OCI-LY1 (cell line): ENCODE results near the gene XPO4.
"Not testable (repeated sequence)": the region's sequence is repeated elsewhere in the genome, so short reads cannot be mapped to it uniquely, and the experiment has no call there.

Source experiments
- H2AFZ ChIP-seq: fragments of 200-600 bp; sonication (generic), shearing (Covaris generic); 2 replicates; pipeline ENCODE4 v1.6.0; 2014; ENCODE audit warnings: antibody characterized with exemption, mild to moderate bottlenecking, low read length
- H3F3A ChIP-seq: fragments of 200-600 bp; sonication (generic), shearing (Covaris generic); 2 replicates; pipeline ENCODE4 v1.6.0; 2014; ENCODE audit warnings: mild to moderate bottlenecking, antibody characterized with exemption, low read length, moderate library complexity; ENCODE audit not compliant: insufficient read depth
- H3K27ac ChIP-seq: fragments of 200-600 bp; sonication (generic); 2 replicates; pipeline ENCODE4 v1.5.1; 2014; ENCODE audit warnings: low read length, mixed run types, mild to moderate bottlenecking, low read depth; ENCODE audit not compliant: poor library complexity, severe bottlenecking
- H3K27me3 ChIP-seq: fragments of 200-600 bp; sonication (generic); 2 replicates; pipeline ENCODE4 v1.6.0; 2014; ENCODE audit warnings: antibody characterized with exemption, mild to moderate bottlenecking, low read length, moderate library complexity; ENCODE audit not compliant: insufficient read depth
- H3K36me3 ChIP-seq: fragments of 200-600 bp; sonication (generic); 2 replicates; pipeline ENCODE4 v1.6.1; 2014; ENCODE audit warnings: mild to moderate bottlenecking, antibody characterized with exemption, low read length, moderate library complexity, mixed read lengths; ENCODE audit not compliant: insufficient read depth
- H3K4me1 ChIP-seq: fragments of 200-600 bp; sonication (generic); 2 replicates; pipeline ENCODE4 v1.5.1; 2014; ENCODE audit warnings: mild to moderate bottlenecking, low read length, moderate library complexity; ENCODE audit not compliant: insufficient read depth, severe bottlenecking
- H3K4me2 ChIP-seq: fragments of 200-600 bp; sonication (generic), shearing (Covaris generic); 2 replicates; pipeline ENCODE4 v1.6.1; 2014; ENCODE audit warnings: low read length
- H3K4me3 ChIP-seq: fragments of 200-600 bp; sonication (generic); 2 replicates; pipeline ENCODE4 v1.5.1; 2014; ENCODE audit warnings: low read length, low read depth, mild to moderate bottlenecking, mixed read lengths; ENCODE audit not compliant: poor library complexity, severe bottlenecking
- H3K79me2 ChIP-seq: fragments of 200-600 bp; shearing (Covaris generic); 2 replicates; pipeline ENCODE4 v1.6.1; 2016; ENCODE audit warnings: mixed run types, low read length, mixed read lengths; ENCODE audit not compliant: insufficient read depth
- H3K9ac ChIP-seq: fragments of 200-600 bp; sonication (generic), shearing (Covaris generic); 2 replicates; pipeline ENCODE4 v1.6.1; 2014; ENCODE audit warnings: mild to moderate bottlenecking, low read length, mixed read lengths
- H3K9me2 ChIP-seq: fragments of 200-600 bp; sonication (generic), shearing (Covaris generic); 2 replicates; pipeline ENCODE4 v1.6.1; 2014; ENCODE audit warnings: low read depth, mild to moderate bottlenecking, low read length, mixed read lengths
- H3K9me3 ChIP-seq: fragments of 200-600 bp; shearing (Covaris generic); 2 replicates; pipeline ENCODE4 v1.6.1; 2014; ENCODE audit warnings: low read length, mixed read lengths
- H4K20me1 ChIP-seq: fragments of 200-600 bp; sonication (generic), shearing (Covaris generic); 2 replicates; pipeline ENCODE4 v1.6.0; 2016; ENCODE audit warnings: mild to moderate bottlenecking, low read length; ENCODE audit not compliant: insufficient read depth
- EZH2 ChIP-seq: fragments of 200-600 bp; sonication (generic), shearing (Covaris generic); IDR thresholded peaks from 2 replicates; pipeline ENCODE4 v1.8.0; 2017; ENCODE audit warnings: borderline replicate concordance, mixed run types, mild to moderate bottlenecking, antibody characterized with exemption, low read length, moderate library complexity, mixed read lengths
- TF ChIP-seq, protein P1 (sequence below): fragments of 200-600 bp; sonication (generic), shearing (Covaris generic); IDR thresholded peaks from 2 replicates; pipeline ENCODE4 v1.5.1; 2017; ENCODE audit warnings: mild to moderate bottlenecking, antibody characterized with exemption, low read length, moderate library complexity, mixed read lengths

XPO4 gene

DNA sequence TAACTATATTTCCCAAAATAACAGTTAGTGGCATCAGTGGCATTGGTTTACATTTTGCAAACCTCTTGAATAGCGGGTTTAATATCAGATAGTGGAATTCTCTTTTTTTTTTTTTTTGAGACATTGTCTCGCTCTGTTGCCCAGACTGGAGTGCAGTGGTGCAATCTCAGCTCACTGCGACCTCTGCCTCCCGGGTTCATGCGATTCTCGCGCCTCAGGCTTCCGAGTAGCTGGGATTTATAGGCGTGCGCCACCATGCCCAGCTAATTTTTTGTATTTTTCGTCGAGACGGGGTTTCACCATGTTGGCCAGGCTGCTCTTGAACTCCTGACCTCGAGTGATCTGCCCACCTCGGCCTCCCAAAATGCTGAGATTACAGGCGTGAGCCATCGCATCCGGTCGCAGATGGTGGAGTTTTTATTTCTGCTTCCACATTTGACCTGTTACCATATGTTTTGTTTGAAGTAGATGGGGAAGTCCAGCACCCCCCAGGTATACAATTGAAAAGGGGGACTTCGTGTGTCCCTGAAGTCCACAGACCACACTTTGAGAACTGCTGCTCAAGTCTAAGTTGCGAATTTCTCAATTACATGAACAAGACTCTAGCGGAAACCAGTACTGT lies 40.5 kb upstream of the XPO4 start:
- Histone ChIP-seq H3F3A (no peaks in the 10 kb centered on the region), H3K79me2 (no peaks in the 10 kb centered on the region), H3K4me3 (no peak overlapping the region), H3K4me2 (no peak overlapping the region), H3K27me3 (no peaks in the 10 kb centered on the region), H3K9me3 (no peaks in the 10 kb centered on the region), H3K4me1 (no peaks in the 10 kb centered on the region), H3K9me2 (no peaks in the 10 kb centered on the region), H3K36me3 (no peaks in the 10 kb centered on the region), H2AFZ (no peak overlapping the region), H3K27ac (no peak overlapping the region), H4K20me1 (no peaks in the 10 kb centered on the region), H3K9ac (no peak overlapping the region)
- no peak for TF ChIP-seq EZH2
- TF ChIP-seq, protein P1, sequence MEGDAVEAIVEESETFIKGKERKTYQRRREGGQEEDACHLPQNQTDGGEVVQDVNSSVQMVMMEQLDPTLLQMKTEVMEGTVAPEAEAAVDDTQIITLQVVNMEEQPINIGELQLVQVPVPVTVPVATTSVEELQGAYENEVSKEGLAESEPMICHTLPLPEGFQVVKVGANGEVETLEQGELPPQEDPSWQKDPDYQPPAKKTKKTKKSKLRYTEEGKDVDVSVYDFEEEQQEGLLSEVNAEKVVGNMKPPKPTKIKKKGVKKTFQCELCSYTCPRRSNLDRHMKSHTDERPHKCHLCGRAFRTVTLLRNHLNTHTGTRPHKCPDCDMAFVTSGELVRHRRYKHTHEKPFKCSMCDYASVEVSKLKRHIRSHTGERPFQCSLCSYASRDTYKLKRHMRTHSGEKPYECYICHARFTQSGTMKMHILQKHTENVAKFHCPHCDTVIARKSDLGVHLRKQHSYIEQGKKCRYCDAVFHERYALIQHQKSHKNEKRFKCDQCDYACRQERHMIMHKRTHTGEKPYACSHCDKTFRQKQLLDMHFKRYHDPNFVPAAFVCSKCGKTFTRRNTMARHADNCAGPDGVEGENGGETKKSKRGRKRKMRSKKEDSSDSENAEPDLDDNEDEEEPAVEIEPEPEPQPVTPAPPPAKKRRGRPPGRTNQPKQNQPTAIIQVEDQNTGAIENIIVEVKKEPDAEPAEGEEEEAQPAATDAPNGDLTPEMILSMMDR, result no peak

DNA sequence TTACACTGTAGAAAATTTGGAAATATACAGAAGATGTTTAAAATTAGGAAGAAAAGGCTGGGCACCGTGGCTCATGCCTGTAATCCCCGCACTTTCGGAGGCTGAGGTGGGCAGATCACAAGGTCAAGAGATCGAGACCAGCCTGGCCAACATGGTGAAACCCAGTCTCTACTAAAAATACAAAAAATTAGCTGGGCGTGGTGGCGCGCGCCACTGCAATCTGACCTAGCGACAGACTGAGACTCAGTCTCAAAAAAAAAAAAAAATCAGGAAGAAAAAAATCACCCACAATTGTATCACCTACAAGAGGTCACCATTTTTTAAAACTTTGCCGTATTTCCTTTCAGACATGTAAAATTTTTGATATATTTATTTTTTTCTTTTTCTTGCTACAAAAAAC lies 38.0 kb upstream of the XPO4 start:
- H3K4me2 ChIP-seq, H3K27ac ChIP-seq, H3K9ac ChIP-seq: not testable (repeated sequence)

DNA sequence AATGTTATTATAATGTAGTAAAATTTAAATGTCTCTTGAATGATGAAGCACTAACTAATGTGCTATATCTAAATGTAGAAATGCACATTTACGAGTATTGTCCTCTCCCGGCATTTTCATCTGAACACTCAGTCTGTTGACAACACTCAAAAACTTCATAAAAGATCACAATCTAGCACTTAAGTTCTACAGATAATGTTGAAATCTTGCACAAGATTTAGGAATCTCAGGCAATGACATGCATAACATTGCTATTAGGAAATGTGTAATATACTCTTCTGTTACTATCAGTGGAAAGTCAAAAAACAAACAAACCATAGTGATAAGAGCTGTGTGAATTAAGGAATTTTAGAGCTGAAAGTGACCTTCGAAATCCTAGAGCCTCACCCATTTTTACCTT lies 37.5 kb upstream of the XPO4 start:
- no peak for TF ChIP-seq EZH2
- Histone ChIP-seq H3K79me2 (no peaks in the 10 kb centered on the region), H2AFZ (no peak overlapping the region), H3K9me2 (no peaks in the 10 kb centered on the region), H3K9ac (no peak overlapping the region), H3K4me1 (no peaks in the 10 kb centered on the region), H3K36me3 (no peaks in the 10 kb centered on the region), H3K4me3 (no peak overlapping the region), H3K4me2 (no peak overlapping the region), H4K20me1 (no peaks in the 10 kb centered on the region), H3F3A (no peaks in the 10 kb centered on the region), H3K9me3 (no peaks in the 10 kb centered on the region), H3K27me3 (0 out of 2 replicates have a peak, but pooled peaks cover 3% of the 10 kb centered on the region), H3K27ac (no peak overlapping the region)

More for the DNA sequence above, 38.0 kb upstream of the XPO4 start:
- H3K4me1 ChIP-seq, H2AFZ ChIP-seq, H3K4me3 ChIP-seq, H3K9me2 ChIP-seq, H3K79me2 ChIP-seq, H3F3A ChIP-seq, H3K36me3 ChIP-seq, H3K9me3 ChIP-seq, H3K27me3 ChIP-seq, H4K20me1 ChIP-seq: not testable (repeated sequence)

DNA sequence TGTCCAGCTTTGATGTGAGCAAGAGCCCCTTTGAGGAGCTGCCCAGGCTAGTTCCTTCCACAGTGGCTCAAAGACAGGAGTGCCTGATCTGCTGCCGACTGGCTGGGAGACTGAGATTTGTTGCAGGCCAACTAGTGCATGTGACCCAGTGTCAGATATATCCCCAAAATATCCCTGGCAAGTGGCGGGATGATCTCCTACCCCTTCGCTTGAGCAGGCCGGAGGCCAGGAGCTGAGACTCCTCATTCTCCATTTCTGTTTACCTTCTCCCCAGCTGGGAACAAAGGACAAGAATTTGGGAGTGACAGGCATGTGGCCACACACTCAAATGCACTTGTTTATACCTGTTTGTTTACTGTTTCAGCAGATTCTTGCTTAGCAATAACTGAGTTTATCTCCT lies 37.1 kb upstream of the XPO4 start:
- Histone ChIP-seq H4K20me1 (no peaks in the 10 kb centered on the region), H3K4me3 (no peak overlapping the region), H3K36me3 (no peaks in the 10 kb centered on the region), H3K4me2 (no peak overlapping the region), H3K27ac (no peak overlapping the region), H3F3A (no peaks in the 10 kb centered on the region), H3K9me3 (no peaks in the 10 kb centered on the region), H3K79me2 (no peaks in the 10 kb centered on the region), H3K4me1 (no peaks in the 10 kb centered on the region), H3K9me2 (no peaks in the 10 kb centered on the region), H3K9ac (no peak overlapping the region), H3K27me3 (0 out of 2 replicates have a peak, but pooled peaks cover 3% of the 10 kb centered on the region), H2AFZ (no peak overlapping the region)
- TF ChIP-seq, protein P1, result no peak
- TF ChIP-seq EZH2, result no peak
